GM19099 (cell line): ENCODE measurements around the gene F11.

Source experiments
- POLR2A ChIP-seq: IDR thresholded peaks from 3 replicates; pipeline ENCODE4 v1.6.1; 2011; ENCODE audit warnings: low read depth; ENCODE audit not compliant: insufficient read length; ENCODE audit errors: extremely low read depth

F11 gene

GRCh38 chr4:186283311-186283710 is 17.3 kb downstream of the F11 start:
- TF ChIP-seq POLR2A = no peak

DNA sequence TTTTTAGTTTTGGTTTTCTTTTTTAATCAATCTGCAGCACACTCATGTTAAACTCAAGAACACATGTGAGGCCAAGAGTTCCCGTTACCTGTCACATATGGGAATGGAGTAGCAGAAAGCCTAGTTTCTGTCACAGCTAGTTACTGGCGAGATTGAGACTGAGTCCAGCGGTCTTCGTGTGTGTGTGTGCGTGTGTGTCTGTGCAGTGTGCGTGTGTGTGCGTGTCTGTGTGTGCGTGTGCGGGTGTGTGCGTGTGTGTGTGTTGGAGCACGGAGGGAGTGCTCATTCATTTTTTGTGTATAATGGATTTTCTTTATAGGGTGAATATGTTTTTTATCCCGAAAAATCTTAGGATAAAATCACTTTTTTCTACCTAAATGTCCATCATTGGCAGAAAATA is 19.2 kb downstream of the F11 start:
- TF ChIP-seq POLR2A = no peak

DNA sequence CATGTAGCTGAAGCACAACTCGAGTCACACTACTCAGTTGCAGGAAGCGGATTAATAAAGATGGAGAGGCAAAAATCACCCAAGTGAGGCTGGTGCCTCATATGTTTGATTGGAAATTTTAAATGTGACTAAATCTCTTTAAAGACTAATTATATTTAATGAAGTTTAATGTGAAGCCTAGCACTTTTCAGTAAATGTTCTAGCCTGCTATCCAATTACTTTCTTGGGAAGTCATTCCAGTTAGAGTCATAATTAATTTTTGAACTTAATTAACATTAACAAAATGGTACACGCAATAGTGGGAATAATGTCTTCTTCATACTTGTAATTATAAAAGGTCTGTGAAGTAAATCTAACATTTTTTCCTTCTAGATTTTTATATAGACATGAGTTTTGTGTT is 20.6 kb downstream of the F11 start:
- no peak for TF ChIP-seq POLR2A

DNA sequence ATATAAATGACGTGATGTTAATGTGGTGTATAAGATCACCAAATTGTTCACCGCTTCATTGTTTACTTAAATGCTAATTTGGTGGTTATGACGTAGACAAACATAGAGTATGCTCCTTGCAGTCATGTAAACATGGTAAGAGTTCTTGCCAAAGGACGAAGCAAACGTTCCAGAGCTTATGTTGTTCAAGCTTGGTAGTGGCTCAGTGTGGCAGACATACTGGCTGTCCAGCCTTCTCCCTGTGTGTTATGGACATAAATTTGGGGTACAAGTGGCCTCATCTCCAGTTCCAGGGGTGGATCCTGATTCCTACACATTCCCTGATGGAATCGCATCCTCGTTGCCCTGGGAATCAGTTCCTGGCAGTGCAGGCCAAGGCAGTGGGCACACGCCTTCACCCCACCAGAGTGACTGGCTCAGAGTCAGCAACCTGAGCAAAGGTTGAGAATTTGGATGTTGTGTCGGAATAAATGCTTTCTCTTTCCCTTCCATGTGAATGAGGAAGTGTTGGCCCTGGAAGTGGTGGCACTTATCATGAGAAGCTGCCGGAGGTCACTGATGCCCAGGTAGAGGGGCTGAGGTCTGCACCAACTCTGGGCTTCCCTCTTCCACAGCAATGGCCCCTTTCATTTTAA is 25.4 kb downstream of the F11 start:
- TF ChIP-seq POLR2A = no peak

DNA sequence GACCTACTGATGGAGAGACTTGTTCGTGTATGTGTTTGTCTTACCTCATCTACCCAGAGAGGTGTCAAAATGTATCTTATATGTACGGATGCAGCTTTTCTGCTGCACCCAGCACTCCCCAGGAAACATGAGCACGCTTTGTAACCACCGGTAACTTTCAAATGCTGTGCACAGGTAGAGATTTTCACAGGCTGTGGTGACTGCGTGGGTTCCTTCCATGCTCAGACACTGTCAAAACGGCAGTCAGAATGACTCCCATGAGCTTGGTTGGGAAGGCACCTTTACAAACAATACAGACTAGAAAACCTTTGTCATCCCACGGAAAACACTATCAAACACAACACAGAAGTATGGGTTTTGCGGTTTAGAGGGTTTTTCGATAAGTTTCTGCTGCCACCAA is 28.2 kb downstream of the F11 start:
- no peak for TF ChIP-seq POLR2A

DNA sequence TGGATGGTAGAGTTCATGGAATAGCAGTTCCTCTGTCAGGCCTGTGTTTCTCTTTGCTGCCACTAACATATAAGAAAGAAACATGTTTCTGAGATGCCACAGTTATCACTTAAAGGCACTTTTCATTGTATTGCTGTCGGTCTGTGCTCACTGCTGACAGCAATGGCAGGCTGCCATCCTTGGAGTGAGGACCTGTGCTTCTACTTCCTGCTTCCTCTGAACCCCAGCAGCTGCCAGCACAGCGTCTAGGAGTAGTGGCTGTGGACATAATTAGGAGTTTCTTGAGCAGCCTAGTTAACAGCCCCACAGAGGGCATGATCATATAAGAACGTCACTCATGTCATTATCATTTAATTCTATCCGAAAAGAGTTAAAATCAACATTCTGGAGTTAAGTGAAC is 30.5 kb downstream of the F11 start:
- no peak for TF ChIP-seq POLR2A

GRCh38 chr4:186297013-186297645 is 31.1 kb downstream of the F11 start:
- no peak for TF ChIP-seq POLR2A

- no peak for TF ChIP-seq POLR2A
Measured at GRCh38 chr4:186298031-186298647, 32.1 kb downstream of the F11 start.

DNA sequence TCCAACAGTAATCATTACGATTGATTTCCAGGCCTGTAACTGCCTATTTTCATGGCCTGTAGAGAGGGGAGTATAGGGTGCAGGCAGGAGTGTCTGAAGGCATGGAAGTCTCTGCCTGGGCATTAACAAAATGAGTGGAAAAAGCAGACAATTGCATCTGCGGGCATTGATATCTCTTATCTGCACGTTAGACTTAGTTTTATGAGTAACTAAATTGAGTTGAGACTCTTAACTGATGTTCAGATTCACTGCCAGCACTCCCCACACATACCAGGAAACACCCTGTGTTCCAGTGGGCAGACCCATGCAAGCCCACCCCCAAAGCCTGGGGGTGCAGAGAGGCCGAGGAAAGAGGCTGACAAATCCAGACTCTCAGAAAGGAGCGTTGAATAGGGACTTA is 33.3 kb downstream of the F11 start:
- TF ChIP-seq POLR2A = no peak

- TF ChIP-seq POLR2A = no peak
Measured at GRCh38 chr4:186300659-186301390, 34.8 kb downstream of the F11 start.

GRCh38 chr4:186304216-186304615 is 38.2 kb downstream of the F11 start:
- TF ChIP-seq POLR2A = no peak

DNA sequence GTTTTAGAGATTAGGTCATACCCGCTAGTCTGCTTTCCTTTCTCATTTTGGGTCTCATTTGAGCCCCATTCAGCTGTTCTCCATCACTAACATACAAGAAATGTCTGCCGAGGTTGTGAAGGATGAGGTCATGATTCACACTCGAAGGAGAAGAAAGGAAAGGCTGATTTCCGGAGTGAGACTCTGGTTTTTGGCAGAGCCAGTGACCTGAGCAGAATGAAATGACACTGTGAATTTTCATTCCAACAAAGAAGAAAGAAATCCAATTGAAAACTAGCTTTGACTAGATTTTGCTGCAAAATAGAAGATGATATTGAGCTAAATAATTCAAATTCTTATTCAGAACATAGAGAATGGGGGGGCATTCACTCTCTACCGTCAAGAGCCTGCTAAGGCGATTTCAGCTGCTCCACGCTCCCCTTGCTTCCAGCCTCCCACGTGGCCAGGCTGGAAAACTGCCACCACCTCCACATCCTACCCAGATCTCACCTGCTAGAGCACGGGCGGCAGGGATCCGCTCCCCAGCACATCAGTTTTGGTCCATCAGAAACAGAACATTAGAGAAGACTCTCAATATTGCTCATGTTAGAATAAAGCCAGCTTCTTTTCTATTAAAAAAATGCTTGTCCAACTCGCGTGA is 39.0 kb downstream of the F11 start:
- no peak for TF ChIP-seq POLR2A

GRCh38 chr4:186307497-186307896 is 41.5 kb downstream of the F11 start:
- TF ChIP-seq POLR2A = no peak

DNA sequence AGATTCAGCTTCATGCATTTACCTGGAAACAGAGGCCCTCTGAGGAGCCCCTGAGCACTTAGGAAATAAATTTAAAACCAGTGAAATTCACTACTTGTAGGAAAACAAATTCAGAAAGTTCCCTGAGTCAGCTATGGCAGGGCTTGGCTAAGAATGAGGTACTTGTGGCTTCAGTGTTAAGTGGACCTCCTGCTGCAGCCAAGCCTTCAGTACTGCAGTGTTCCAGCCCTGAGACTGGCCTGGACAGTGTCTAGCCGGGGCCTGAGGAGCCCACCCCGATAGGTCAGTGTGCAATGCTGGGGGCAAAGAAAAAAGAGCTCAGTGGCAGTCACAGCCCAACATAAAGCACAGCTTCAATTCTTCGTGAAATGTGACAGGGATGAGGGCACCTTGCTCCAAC is 41.9 kb downstream of the F11 start:
- TF ChIP-seq POLR2A = no peak

DNA sequence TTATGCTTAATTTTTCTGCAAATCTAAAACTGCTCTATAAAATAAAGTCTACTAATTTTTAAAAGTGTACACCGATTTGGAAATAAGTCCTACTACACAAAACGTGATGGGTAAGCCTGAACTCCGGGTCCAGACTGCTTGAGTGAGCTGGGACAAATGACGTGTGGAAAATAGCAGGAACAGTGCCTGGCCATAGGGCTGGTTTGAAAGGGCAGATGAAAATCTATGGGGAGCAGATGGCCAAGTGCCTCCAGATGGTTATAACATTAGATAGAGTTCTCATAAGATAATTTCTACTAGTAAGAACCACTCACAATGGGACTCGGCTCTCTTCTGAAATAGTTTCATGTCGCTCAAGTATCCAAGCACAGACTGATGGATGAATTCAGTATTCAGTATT is 52.5 kb downstream of the F11 start:
- no peak for TF ChIP-seq POLR2A
